BE2C (cell line): ENCODE measurements around the gene BBS1.

Source experiments
- DNase-seq: peaks from one replicate; pipeline ENCODE4 v3.0.0-alpha.2; 2020
- H3K27me3 ChIP-seq: fragments of 250-450 bp; sonication (Bioruptor Pico); 2 replicates; pipeline ENCODE4 v1.5.1; 2020; ENCODE audit warnings: mild to moderate bottlenecking
- H3K36me3 ChIP-seq: fragments of 250-450 bp; sonication (Bioruptor Pico); 2 replicates; pipeline ENCODE4 v1.5.1; 2020; ENCODE audit warnings: mild to moderate bottlenecking
- H3K4me1 ChIP-seq: fragments of 250-450 bp; sonication (Bioruptor Pico); 2 replicates; pipeline ENCODE4 v1.5.1; 2020
- H3K4me3 ChIP-seq: 2 replicates; pipeline ENCODE4 v1.5.1; 2011; ENCODE audit warnings: low read depth, low read length
- H3K9me3 ChIP-seq: fragments of 250-450 bp; sonication (Bioruptor Pico); 2 replicates; pipeline ENCODE4 v1.5.1; 2020
- CTCF ChIP-seq: IDR thresholded peaks from 2 replicates; pipeline ENCODE4 v1.5.1; 2012; ENCODE audit warnings: mild to moderate bottlenecking, low read depth, low read length

The BBS1 gene

GRCh38 chr11:66470015-66470414 lies 40.4 kb upstream of the BBS1 start:
- Histone ChIP-seq H3K9me3 (no peaks in the 10 kb centered on the region), H3K27me3 (no peaks in the 10 kb centered on the region), H3K36me3 (no peaks in the 10 kb centered on the region; the same call in 1 of the 2 replicates), H3K4me3 (no peak overlapping the region), H3K4me1 (no peaks in the 10 kb centered on the region; the same call in 1 of the 2 replicates)
- no peak for DNase-seq
- no peak for TF ChIP-seq CTCF

DNA sequence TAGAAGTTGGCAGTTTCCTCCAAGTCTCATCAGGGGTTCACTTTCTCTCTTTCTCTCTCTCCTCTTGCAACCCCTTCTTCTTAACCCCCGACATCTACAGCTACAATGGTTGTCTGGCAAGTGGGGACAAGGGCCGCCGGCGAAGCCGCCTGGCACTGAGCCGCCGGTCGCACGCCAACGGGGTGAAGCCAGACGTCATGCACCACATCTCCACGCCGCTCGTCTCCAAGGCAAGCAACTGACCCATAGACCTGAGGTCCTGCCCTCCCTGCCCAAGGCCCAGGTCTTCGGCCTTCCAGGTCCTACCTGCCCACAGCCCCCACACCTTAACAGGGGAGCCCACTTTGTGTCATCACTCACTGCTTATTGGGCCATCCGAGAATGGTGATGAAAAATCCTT lies 39.3 kb upstream of the BBS1 start:
- DNase-seq: no peak
- no peaks in the 10 kb centered on the region; the same call in 1 of the 2 replicates for H3K4me1 ChIP-seq
- no peak for TF ChIP-seq CTCF
- no peaks in the 10 kb centered on the region for H3K9me3 ChIP-seq
- no peaks in the 10 kb centered on the region; the same call in 1 of the 2 replicates for H3K36me3 ChIP-seq
- H3K27me3 ChIP-seq: no peaks in the 10 kb centered on the region
- H3K4me3 ChIP-seq: no peak overlapping the region

DNA sequence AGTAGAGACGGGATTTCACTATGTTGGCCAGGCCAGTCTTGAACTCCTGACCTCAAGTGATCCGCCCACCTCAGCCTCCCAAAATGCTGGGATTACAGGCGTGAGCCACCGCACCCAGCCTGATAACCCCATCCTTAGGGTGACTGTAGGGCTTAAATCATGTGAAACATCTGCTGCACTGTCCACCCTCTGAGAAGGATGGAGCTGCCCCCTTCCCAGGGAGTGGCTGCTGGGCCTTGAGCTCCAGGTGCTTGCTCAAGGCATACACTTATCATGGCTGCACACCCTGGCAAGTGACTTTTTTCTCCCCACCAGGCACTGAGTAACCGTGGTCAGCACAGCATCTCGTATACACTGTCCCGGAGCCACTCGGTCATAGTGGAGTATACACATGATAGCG lies 38.4 kb upstream of the BBS1 start:
- no peaks in the 10 kb centered on the region for H3K27me3 ChIP-seq
- no peaks in the 10 kb centered on the region for H3K9me3 ChIP-seq
- no peaks in the 10 kb centered on the region; the same call in 1 of the 2 replicates for H3K4me1 ChIP-seq
- TF ChIP-seq CTCF: no peak
- DNase-seq: no peak
- H3K36me3 ChIP-seq: no peaks in the 10 kb centered on the region; the same call in 1 of the 2 replicates
- no peak overlapping the region for H3K4me3 ChIP-seq

- H3K9me3 ChIP-seq: no peaks in the 10 kb centered on the region
- H3K27me3 ChIP-seq: no peaks in the 10 kb centered on the region
- no peak overlapping the region for H3K4me3 ChIP-seq
- no peak for DNase-seq
- TF ChIP-seq CTCF: no peak
- H3K36me3 ChIP-seq: no peaks in the 10 kb centered on the region; the same call in 1 of the 2 replicates
- H3K4me1 ChIP-seq: no peaks in the 10 kb centered on the region; the same call in 1 of the 2 replicates
Observed at GRCh38 chr11:66473167-66473566, 37.3 kb upstream of the BBS1 start.

DNA sequence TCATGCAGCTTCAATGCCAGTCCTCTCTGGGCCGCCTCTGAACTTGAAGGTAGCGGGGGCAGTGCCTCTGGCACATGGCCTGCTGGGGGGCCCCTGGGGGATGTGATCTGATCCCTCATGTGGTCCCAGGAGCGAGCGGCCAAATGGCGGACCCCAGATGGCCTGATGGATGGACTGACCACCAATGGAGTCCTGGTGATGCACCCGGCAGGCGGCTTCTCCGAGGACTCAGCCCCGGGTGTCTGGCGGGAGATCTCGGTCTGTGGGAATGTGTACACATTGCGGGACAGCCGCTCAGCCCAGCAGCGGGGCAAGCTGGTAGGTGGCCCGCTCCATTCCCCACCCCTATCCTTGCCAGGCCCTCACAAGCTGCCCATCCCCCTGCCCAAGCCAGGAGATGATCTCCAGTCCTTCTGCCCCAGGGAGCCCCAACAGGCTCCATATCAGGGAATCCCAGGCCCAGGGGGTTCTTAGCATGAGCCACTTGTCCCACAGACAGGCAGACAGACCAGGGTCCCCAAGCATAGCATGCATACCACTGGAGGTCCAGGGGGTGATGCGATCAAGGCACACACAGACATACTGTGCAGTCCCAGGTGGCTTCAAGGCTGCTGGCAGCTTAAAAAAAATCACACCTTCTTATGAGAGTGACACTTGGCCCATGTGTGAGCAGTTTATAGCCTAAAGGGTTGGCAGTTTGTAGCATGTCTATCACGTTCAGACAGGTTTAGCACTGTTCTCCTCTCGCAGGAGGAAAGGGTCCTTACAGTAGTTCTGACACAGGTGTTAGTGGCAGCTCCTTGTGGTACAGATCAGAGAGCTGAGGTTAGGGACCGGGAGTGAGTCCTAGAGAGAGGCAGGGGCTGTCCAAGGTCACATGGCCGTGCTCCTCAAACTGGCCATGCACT lies 36.6 kb upstream of the BBS1 start:
- Histone ChIP-seq H3K36me3 (no peaks in the 10 kb centered on the region; the same call in 1 of the 2 replicates), H3K4me3 (no peak overlapping the region), H3K4me1 (no peaks in the 10 kb centered on the region; the same call in 1 of the 2 replicates), H3K27me3 (no peaks in the 10 kb centered on the region), H3K9me3 (no peaks in the 10 kb centered on the region)
- no peak for DNase-seq
- no peak for TF ChIP-seq CTCF
